ENCODE measurements around the gene ZBTB49. TPM values are rescaled to one million over a fixed set of nuclear protein-coding genes. Genes with fewer than 3 reads are reported as not detected.
A peak's percentile ranks its signal among the peaks of the same experiment; 100 is the strongest.

ZBTB49 gene
- total and polyA plus RNA-seq, 2 of the 4 experiments (the other 2 are of a cell fraction) = 3.2 to 4.8 TPM

GRCh38 chr4:4334798-4335520 is 44.9 kb downstream of the ZBTB49 start:
- Histone ChIP-seq H3K4me3 (ENCODE audit: insufficient read depth, low read depth, low read length) (no peak overlapping the region), H3K56ac (ENCODE audit: extremely low read depth, insufficient read depth, low read length) (no peak overlapping the region), H4K91ac (ENCODE audit: insufficient read depth, low read depth, low read length) (no peak overlapping the region), H3K9me1 (ENCODE audit: insufficient read depth, low read length) (0 out of 2 replicates have a peak, but pooled peaks cover 3% of the 10 kb centered on the region), H4K8ac (ENCODE audit: low read depth in 2 of 2, low read length in 2 of 2) (no peak overlapping the region), H3K4me2 (ENCODE audit: low read depth, low read length) (no peak overlapping the region), H2BK15ac (ENCODE audit: low read depth, low read length) (no peak overlapping the region), H2AK9ac (replicated peaks; ENCODE audit: low read depth, low read length, poor library complexity) (no peak overlapping the region), H3K4me1 (ENCODE audit: control insufficient read depth, insufficient read depth, low read length) (no peaks in the 10 kb centered on the region), H3K14ac (replicated peaks; ENCODE audit: low read depth, low read length) (no peak overlapping the region), H2BK20ac (ENCODE audit: low read depth, low read length) (no peak overlapping the region), H3K23ac (ENCODE audit: low read depth, low read length) (no peak overlapping the region), H3K27ac (ENCODE audit: insufficient read depth, low read length) (no peak overlapping the region), H3K9ac (ENCODE audit: low read depth, low read length) (no peak overlapping the region), H3K36me3 (ENCODE audit: control insufficient read depth, insufficient read depth, low read length) (no peaks in the 10 kb centered on the region), H3K79me1 (ENCODE audit: low read depth in 1 of 2, low read length in 2 of 2) (no peaks in the 10 kb centered on the region), H4K5ac (ENCODE audit: low read depth, low read length) (no peak overlapping the region), H4K20me1 (ENCODE audit: insufficient read depth, low read length) (peaks cover 2% of the 10 kb centered on the region; the same call in 1 of the 2 replicates), H2BK5ac (ENCODE audit: low read depth, low read length, poor library complexity, severe bottlenecking) (no peak overlapping the region), H3K4ac (ENCODE audit: low read depth, low read length) (no peak overlapping the region), H2BK120ac (ENCODE audit: low read depth, low read length) (no peak overlapping the region), H2AK5ac (ENCODE audit: low read depth, low read length) (no peak overlapping the region), H3K27me3 (ENCODE audit: control insufficient read depth, insufficient read depth, low read length) (peaks cover 15% of the 10 kb centered on the region), H3K18ac (ENCODE audit: low read depth, low read length) (no peak overlapping the region), H3K9me3 (ENCODE audit: control insufficient read depth, insufficient read depth, low read length) (no peaks in the 10 kb centered on the region), H2AFZ (replicated peaks; ENCODE audit: low read length, poor library complexity) (no peak overlapping the region)
- peak; percentile 30 for DNase-seq
- in situ Hi-C loops (cut with MboI; ENCODE audit: low sequenced_read_pairs) (no loop called here), intact Hi-C loops (cut with micrococcal nuclease) (loop anchor here (1.0 to 5.0 kb wide), 2 partner anchors 43 to 83 kb away; partner anchors contain the start of genes LYAR and ZBTB49), dilution Hi-C loops (cut with HindIII; ENCODE audit: low sequenced_read_pairs, unreplicated experiment) (no loop called here)
- 70% methylated on average over 2 of the region's 21 CpGs; no CpG with 5 or more reads in 1 of the 2 experiments for WGBS, 2 experiments (ENCODE audit: extremely low coverage in 2 of 2, insufficient read length in 1 of 2)
- peak; percentile 79 for ATAC-seq (ENCODE audit: low read depth)
- ChIA-PET POLR2A (ENCODE audit: unreplicated experiment) (no interaction called here), CTCF (interaction anchor here (3.5 kb wide), 1 partner anchor 76 kb away, joined by 19 read pairs; no protein-coding TSS in a partner anchor)
- no TSS peak for BruUV-seq (replicated peaks)
- TF ChIP-seq RFX5 (IDR thresholded peaks at IDR 0.05; ENCODE audit: low read depth, low read length) (no peak), MAZ (IDR thresholded peaks at IDR 0.05; ENCODE audit: borderline replicate concordance, low read depth, low read length) (no peak), MXI1 (IDR thresholded peaks at IDR 0.05; ENCODE audit: borderline replicate concordance, low read depth, low read length) (no peak), BHLHE40 (IDR thresholded peaks at IDR 0.05; ENCODE audit: low read depth, low read length) (no peak), RAD21 (IDR thresholded peaks at IDR 0.05; ENCODE audit: low read length) (peak; percentile 75), CHD1 (IDR thresholded peaks at IDR 0.05; ENCODE audit: low read depth, low read length) (no peak), CEBPB (IDR thresholded peaks at IDR 0.05; ENCODE audit: low read depth, low read length) (no peak), MAFK (IDR thresholded peaks at IDR 0.05; ENCODE audit: low read depth, low read length) (no peak), USF2 (IDR thresholded peaks at IDR 0.05; ENCODE audit: low read depth, low read length) (no peak), FOS (IDR thresholded peaks at IDR 0.05; ENCODE audit: low read depth, low read length) (no peak), ELK1 (IDR thresholded peaks at IDR 0.05; ENCODE audit: borderline replicate concordance, low read depth, low read length) (no peak), SMC3 (IDR thresholded peaks at IDR 0.05; ENCODE audit: low read depth, low read length) (peak; percentile 55), CTCF (conservative IDR thresholded peaks at IDR 0.05; ENCODE audit: low read depth, low read length) (peak; percentile 73), NFE2L2 (IDR thresholded peaks at IDR 0.05; ENCODE audit: low read depth, low read length) (no peak), POLR2A (IDR thresholded peaks at IDR 0.05; ENCODE audit: low read depth, low read length) (no peak)

All from IMR-90 (cell line).